HG03575 (cell line): ENCODE results near the gene NDUFS6.
"Not testable (repeated sequence)": the region's sequence is repeated elsewhere in the genome, so short reads cannot be mapped to it uniquely, and the experiment has no call there.

Experiments used
- ATAC-seq: cut with Tn5 transposase; IDR thresholded peaks from one replicate; pipeline ENCODE4 v1.9.1; 2021; ENCODE audit not compliant: unreplicated experiment, insufficient number of reproducible peaks, low FRiP score; ENCODE audit errors: extremely low read depth

The NDUFS6 gene

GRCh38 chr5:1780614-1780930 lies 20.6 kb upstream of the NDUFS6 start:
- no peak for ATAC-seq

DNA sequence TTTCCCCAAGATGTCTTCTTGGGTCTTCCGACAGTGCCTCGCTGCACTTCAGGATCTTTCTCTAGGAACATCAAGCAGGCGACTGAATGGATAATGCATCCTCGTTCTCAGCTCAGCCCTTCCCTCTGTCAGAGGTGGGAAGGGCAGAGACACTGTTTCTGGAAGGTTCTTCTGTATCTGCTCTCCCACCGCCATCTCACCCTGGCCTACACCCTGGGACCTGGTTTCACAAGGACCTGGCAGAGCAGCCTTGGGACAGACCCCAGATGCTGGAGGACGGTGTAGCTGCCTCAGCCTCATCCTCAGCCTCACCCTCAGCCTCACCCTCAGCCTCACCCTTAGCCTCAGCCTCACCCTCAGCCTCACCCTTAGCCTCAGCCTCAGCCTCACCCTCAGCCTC lies 20.1 kb upstream of the NDUFS6 start:
- no peak for ATAC-seq

GRCh38 chr5:1781726-1782384 lies 19.4 kb upstream of the NDUFS6 start:
- no peak for ATAC-seq

- ATAC-seq: no peak
Observed at GRCh38 chr5:1782385-1783215, 18.6 kb upstream of the NDUFS6 start.

GRCh38 chr5:1783216-1783554 lies 18.0 kb upstream of the NDUFS6 start:
- ATAC-seq: peak; percentile 77

DNA sequence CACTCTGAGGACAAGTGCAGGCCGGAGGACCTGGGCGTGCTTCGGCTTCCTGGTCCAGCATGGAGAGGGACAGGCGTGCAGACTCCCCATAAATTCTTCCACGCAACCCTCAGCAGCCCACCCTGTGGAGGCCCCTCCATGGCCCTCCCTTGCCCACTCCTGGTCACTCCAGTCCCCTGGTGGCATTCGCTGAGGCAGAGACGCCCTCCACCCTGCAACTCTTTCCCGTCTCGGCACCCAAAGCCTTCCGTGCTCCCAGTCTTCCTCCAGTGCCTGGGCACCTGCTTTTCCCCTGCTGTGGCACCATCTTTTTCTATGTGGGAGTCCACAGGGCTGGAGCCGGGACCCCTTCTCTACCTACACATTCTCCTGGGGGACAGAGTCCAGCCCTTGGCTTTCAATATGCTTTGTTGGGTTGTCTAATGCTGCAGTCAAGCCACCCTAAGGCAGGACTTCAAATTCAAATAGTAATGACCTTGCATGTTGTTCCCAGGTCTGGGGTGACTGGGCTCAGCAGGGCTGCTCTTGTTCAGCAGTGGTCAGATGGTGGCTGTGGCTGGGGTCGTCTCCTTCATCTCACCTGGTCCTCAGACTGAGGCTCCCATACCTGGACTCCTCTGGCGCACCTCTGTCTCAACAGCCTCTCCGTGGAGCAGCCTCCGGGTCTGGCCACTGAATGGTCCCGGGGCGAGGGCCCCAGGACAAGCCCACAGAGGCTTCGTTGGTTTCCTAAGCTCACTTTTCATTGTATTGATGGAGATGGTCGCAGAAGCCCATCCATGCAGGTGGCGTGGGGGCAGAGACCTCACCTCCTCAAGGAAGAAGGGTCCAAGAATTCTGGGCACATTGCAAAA lies 16.8 kb upstream of the NDUFS6 start:
- ATAC-seq: no peak

- ATAC-seq: no peak
Observed at GRCh38 chr5:1785062-1785461, 16.1 kb upstream of the NDUFS6 start.

DNA sequence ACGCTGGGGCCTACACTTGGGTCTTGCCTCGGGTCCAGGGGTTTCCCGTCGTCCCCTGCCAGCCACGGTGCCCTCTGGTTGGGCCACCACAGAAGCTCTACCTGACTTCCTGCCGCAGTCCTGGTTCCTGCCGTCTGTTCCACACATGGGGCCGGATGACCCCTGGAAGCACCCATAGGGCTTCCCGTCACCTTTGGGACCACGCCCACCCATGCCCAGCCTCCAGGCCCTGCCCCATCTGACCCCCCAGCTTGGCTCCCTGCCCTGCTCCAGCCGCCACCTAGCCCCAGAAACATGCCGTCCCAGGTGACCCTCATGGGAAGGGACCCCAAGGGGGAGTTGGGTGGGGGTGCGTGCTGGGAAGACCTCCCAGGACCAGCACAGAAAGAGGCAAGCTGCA lies 15.2 kb upstream of the NDUFS6 start:
- no peak for ATAC-seq

- no peak for ATAC-seq
Observed at GRCh38 chr5:1786621-1787471, 14.4 kb upstream of the NDUFS6 start.

GRCh38 chr5:1787472-1788047 lies 13.6 kb upstream of the NDUFS6 start:
- no peak for ATAC-seq

DNA sequence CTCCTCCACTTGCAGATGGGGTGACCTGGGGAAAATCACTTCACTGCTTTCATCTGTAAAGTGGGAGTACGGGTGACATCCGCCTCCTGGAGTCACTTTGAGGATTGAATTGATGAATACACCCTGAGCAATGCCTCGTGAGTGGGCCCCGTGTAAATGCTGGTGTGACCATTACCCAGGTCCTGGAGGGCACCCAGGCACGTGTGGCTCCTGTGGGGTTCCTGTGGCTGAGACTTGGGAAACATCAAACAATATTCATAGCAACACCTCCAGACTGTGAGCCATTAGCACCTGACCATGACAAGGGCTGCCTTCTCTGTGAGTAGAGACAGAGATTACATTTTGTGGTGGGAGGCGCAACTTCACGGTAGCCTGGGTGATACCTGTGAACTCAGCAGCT lies 13.0 kb upstream of the NDUFS6 start:
- no peak for ATAC-seq

- ATAC-seq: no peak
Observed at GRCh38 chr5:1788828-1789227, 12.4 kb upstream of the NDUFS6 start.

- ATAC-seq: not testable (repeated sequence)
Observed at GRCh38 chr5:1789438-1789833, 11.8 kb upstream of the NDUFS6 start.

- ATAC-seq: no peak
Observed at GRCh38 chr5:1789834-1790471, 11.3 kb upstream of the NDUFS6 start.

GRCh38 chr5:1791176-1791575 lies 10.0 kb upstream of the NDUFS6 start:
- no peak for ATAC-seq

DNA sequence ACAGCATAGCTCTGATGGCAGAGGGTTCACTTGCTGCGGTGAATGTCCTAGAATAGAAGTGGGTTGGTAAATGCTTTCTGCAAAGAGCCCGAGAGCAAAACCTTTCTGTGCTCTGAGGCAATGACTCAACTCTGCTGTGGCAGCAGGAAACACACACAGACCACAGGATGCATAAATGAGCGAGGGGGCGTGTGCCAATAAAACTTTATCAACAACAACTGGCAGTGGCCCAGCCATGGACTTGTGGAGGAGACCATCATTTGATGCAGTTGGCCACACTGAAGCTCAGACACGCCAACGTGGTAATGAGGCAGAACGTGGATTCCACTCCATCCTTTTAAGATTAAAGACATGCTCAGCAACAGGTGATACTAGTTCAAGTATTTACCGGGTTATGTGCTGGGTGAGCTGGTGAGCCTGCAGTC lies 8.4 kb upstream of the NDUFS6 start:
- ATAC-seq: peak; percentile 96

DNA sequence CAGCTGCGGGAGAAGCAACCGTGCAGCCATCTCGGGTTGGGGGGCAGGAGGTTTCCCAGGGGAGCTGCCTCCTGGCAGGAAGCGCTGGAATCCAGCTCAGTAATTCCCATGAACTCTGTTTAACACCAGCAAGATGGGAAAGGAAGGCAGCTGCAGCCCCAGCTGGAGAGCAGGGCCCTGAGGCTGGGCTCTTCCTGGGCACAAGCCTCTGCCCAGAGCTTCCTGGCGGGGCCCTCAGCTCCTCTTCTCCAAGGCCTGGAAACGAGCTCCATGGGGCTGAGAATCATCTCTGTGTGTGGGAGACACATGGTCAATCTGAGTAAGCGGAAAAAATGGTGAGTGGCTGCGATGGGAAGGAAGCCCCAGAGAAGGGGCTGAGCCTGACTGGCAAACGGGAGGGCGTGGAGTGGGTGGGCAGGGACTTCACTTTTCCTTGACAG lies 7.9 kb upstream of the NDUFS6 start:
- no peak for ATAC-seq
